AG04450 (cell line): ENCODE results near the gene MRPL28. TPM values are rescaled to one million over a fixed set of nuclear protein-coding genes. Genes with fewer than 3 reads are reported as not detected.

ENCODE experiments used
- CTCF ChIA-PET: fragments of 300-600, 350-600 bp; formaldehyde crosslinking; extraction: SDS; loops from one replicate; lab custom pipeline; 2022; ENCODE audit warnings: antibody characterized with exemption, inconsistent platforms; lab: Charles Lee
- POLR2A ChIA-PET: fragments of 350-600 bp; formaldehyde crosslinking; extraction: SDS; loops from one replicate; lab custom pipeline; 2021; ENCODE audit warnings: antibody characterized with exemption, inconsistent platforms; lab: Yijun Ruan, JAX
- DNase-seq: peaks from one replicate; pipeline ENCODE4 v3.0.0-alpha.2; 2011; ENCODE audit warnings: low read depth, low spot score
- H3K27ac ChIP-seq: one replicate; pipeline ENCODE4 v1.5.1; 2012; ENCODE audit warnings: low read depth, low read length, control low read depth
- H3K27me3 ChIP-seq: one replicate; pipeline ENCODE4 v1.6.0; 2012; ENCODE audit warnings: low read length; ENCODE audit not compliant: control insufficient read depth, insufficient read depth
- H3K4me3 ChIP-seq: 2 replicates; pipeline ENCODE4 v1.5.1; 2011; ENCODE audit warnings: mild to moderate bottlenecking, low read depth, low read length, control low read depth
- H3K9me3 ChIP-seq: 2 replicates; pipeline ENCODE4 v1.5.1; 2012; ENCODE audit warnings: low read length; ENCODE audit not compliant: control insufficient read depth, insufficient read depth
- CTCF ChIP-seq: IDR thresholded peaks from 2 replicates; pipeline ENCODE4 v1.5.1; 2011; ENCODE audit warnings: low read depth, low read length, control low read depth, inconsistent platforms
- polyA plus RNA-seq: library from polyadenylated mRNA; depleted of rRNA; stranded (reverse); fragments of >200 nt; gene quantifications from 2 replicates; pipeline ENCODE4 v1.2.3, GENCODE V29; 2011

The MRPL28 gene
- polyA plus RNA-seq, 1 experiment, result 144 TPM

- no peak for TF ChIP-seq CTCF
- Histone ChIP-seq H3K9me3 (no peaks in the 10 kb centered on the region; the same call in 1 of the 2 replicates), H3K27me3 (no peaks in the 10 kb centered on the region), H3K27ac (no peak overlapping the region), H3K4me3 (no peak overlapping the region)
- ChIA-PET CTCF (interaction anchor here (0.7 kb wide), 1 partner anchor 162 kb away, joined by 3 read pairs; no protein-coding TSS in a partner anchor), POLR2A (no interaction called here)
- DNase-seq, result no peak
These were observed 36.9 kb upstream of the MRPL28 start for GRCh38 chr16:407253-407652.

- no peak for DNase-seq
- no peak overlapping the region for H3K4me3 ChIP-seq
- H3K9me3 ChIP-seq, result no peaks in the 10 kb centered on the region
- H3K27ac ChIP-seq, result no peak overlapping the region
- ChIA-PET POLR2A (no interaction called here), CTCF (no interaction called here)
- no peak for TF ChIP-seq CTCF
- H3K27me3 ChIP-seq, result no peaks in the 10 kb centered on the region
These were observed 35.5 kb upstream of the MRPL28 start for GRCh38 chr16:405548-406506.

GRCh38 chr16:404971-405486 is 34.7 kb upstream of the MRPL28 start:
- Histone ChIP-seq H3K27me3 (no peaks in the 10 kb centered on the region), H3K9me3 (no peaks in the 10 kb centered on the region), H3K27ac (no peak overlapping the region), H3K4me3 (no peak overlapping the region)
- TF ChIP-seq CTCF, result no peak
- DNase-seq, result no peak
- POLR2A ChIA-PET, result no interaction called here
- CTCF ChIA-PET, result no interaction called here

GRCh38 chr16:401468-402348 is 31.4 kb upstream of the MRPL28 start, which contains the start of gene DECR2:
DECR2 (plus strand) TSS chr16:401885; CDS start chr16:401964, 79 bp downstream.
- ChIA-PET CTCF (interaction anchor here (0.6 to 0.8 kb wide), 4 partner anchors 22 to 219 kb away, joined by 3 to 6 read pairs (median 4); no protein-coding TSS in a partner anchor), POLR2A (interaction anchor here (0.6 to 1.6 kb wide), 5 partner anchors 10 to 323 kb away, joined by 3 to 11 read pairs (median 7); no protein-coding TSS in a partner anchor)
- no peaks in the 10 kb centered on the region; the same call in 1 of the 2 replicates for H3K9me3 ChIP-seq
- H3K4me3 ChIP-seq, result peak within 1 kb of the TSS; percentile 84
- H3K27ac ChIP-seq, result peak within 1 kb of the TSS; percentile 11
- DNase-seq, result peak; percentile 56
- H3K27me3 ChIP-seq, result no peaks in the 10 kb centered on the region
- peak; percentile 35 for TF ChIP-seq CTCF
